Iris pigment epithelial cell (primary cell): ENCODE data around the gene GPR137B.

Source experiments
- DNase-seq: peaks from one replicate; pipeline ENCODE4 v3.0.0-alpha.2; 2011; ENCODE audit warnings: low read depth

Gene GPR137B

GRCh38 chr1:236114076-236114747 lies 28.1 kb upstream of the GPR137B start:
- DNase-seq = no peak

GRCh38 chr1:236117710-236118109 lies 24.6 kb upstream of the GPR137B start:
- no peak for DNase-seq

- no peak for DNase-seq
Observed at GRCh38 chr1:236119943-236120484, 22.3 kb upstream of the GPR137B start.

DNA sequence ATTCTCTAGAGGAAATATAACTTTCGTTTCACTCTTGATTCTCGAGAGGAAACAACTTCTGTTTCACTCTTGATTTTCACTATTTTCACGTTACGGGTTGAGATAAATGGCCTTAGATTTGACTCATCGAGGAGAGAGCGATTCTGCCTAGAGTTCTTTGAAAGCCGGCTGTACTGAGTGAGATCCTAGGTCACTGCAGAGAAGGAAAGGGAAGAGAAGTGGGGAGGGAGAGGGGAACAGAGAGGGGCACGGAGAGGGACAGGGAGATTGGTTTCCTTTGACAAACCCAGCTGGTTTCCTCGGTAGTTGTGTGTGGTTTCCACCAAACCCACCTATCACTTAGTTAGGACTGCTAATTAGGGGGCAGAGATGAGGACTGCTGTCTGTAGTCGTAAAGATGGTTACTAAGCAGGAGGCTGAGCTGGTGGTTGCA lies 21.6 kb upstream of the GPR137B start:
- no peak for DNase-seq

- no peak for DNase-seq
Observed at GRCh38 chr1:236122176-236122575, 20.2 kb upstream of the GPR137B start.

GRCh38 chr1:236123563-236123962 lies 18.8 kb upstream of the GPR137B start:
- no peak for DNase-seq

GRCh38 chr1:236124965-236125364 lies 17.4 kb upstream of the GPR137B start:
- no peak for DNase-seq

GRCh38 chr1:236127045-236127444 lies 15.3 kb upstream of the GPR137B start:
- no peak for DNase-seq

DNA sequence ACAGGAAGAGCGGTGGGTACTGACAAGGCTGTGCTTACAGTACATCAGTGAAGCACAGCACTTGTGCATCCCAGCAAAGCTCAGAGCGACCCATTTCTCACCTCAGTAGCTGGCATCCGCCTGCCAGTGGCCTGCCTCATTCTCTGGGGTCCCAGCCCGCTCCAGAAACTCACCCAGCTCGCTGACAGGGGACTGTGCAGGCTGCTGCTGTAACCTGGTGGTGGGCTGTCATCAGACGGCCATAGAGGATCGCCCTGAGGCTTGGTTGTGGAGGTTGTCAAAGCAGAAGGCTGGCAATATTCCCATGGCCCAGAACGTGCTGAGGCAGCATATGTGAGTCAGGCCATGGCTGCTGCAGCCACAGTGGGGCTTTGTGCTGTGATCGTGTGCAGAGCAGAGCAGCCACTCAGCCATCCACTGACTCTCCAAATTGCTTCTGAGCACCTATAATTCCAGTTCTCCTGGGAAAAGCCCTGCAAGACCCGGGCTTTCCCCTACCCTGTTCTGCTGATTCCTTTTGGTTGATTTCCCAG lies 13.6 kb upstream of the GPR137B start:
- DNase-seq = peak; percentile 27

GRCh38 chr1:236129306-236129705 lies 13.0 kb upstream of the GPR137B start:
- DNase-seq = no peak

GRCh38 chr1:236130372-236130771 lies 12.0 kb upstream of the GPR137B start:
- no peak for DNase-seq

- no peak for DNase-seq
Observed at GRCh38 chr1:236131916-236132315, 10.4 kb upstream of the GPR137B start.

- no peak for DNase-seq
Observed at GRCh38 chr1:236132420-236133046, 9.8 kb upstream of the GPR137B start.

- no peak for DNase-seq
Observed at GRCh38 chr1:236133339-236133738, 9.0 kb upstream of the GPR137B start.

DNA sequence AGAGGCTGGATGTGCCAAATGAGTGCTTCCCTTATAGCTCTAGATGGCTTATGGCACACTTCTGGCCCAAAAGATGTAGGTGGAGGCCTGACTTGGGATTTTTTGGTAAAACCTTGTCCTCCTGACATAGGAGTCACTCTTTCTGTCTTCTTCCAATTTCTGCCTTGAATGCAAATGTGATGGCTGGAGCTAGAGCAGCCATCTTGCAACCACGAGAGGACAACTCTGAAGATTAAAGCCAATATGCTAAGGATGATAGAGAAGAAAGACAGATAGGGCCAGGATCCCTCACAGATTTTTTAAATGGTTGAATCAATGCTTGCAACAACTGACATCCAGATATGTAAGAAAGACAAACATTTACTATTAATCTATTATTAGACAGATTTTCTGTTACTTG lies 8.5 kb upstream of the GPR137B start:
- no peak for DNase-seq

GRCh38 chr1:236137285-236137852 lies 5.0 kb upstream of the GPR137B start:
- no peak for DNase-seq

- DNase-seq = no peak
Observed at GRCh38 chr1:236139495-236139894, 2.8 kb upstream of the GPR137B start.

DNA sequence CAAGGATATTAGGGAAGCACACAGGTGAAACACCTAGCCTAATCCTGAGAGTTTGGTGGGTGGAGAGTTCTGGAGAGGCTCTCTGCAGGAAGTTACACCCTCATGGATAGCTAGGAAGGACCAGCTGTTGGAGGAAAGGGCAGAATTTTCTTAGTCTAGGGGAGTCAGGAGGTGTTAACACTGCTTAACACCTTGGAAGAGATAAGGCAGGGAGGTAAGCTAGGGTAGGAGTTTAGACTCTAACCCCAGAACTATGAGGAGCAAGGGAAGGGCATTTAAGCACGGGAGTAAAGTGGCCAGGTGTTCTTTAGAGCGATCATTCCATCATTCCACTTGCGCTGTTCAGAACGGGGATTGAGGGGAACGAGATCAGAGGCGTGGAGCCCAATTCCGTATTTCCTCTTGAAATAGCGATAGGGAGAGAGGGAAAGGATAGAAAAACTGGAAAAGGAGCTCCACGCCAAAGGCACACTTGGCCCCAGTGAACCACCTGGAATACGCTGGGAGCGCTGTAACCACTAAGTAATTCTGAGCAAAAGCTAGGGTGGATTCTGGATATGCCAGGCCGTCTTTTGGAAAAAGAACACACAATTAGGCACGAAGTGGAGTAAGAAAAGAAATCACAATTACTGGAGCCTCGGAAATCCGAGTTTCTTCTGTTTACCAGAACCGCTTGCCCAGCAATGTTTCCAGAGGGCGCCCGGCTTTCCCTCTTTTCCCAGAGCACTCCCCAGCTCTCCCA lies 1.5 kb upstream of the GPR137B start:
- DNase-seq = no peak

GRCh38 chr1:236141447-236142252 lies 689 bp upstream of the GPR137B start:
- DNase-seq = peak; percentile 65

GRCh38 chr1:236143104-236143948 lies 987 bp downstream of the GPR137B start:
- DNase-seq = peak; percentile 91
